ENCODE data around the gene EFS.

DNA sequence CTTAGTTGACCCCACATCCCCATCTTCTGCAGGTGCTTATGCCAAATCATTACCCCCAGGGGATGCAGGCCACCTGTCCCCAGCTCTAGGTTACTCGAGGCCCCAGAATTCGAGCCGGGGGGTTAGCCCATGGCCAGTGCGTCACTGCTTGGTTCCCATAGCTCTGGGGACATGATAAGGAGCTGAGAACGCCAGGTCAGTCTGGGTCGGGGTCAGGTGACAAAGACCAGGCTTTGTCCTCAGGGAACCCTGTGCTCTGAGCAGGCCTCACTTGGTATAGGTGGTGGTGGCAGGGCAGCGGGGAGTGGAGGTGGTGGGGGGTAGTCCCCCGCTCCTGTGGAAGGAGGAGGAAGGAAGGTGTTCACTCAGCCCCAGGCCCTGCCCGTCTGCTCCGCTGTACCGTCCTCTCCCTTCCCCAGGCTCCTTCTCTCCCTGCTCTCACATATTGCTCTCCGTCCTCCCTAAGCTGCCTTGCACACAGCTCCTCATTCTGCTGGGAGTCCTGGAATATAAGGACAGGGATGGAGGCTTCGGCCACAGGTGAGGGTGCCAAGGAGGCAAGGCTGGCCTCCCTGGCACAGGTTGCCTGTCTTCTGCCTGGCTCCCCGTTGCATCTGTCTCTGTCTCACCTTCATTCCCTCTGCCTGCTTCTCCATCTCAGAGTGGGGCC lies 45.1 kb upstream of the EFS start:
- TF ChIP-seq YY1 (IDR thresholded peaks at IDR 0.05; ENCODE audit: low read depth, low read length), result no peak
- TF ChIP-seq, protein P1, sequence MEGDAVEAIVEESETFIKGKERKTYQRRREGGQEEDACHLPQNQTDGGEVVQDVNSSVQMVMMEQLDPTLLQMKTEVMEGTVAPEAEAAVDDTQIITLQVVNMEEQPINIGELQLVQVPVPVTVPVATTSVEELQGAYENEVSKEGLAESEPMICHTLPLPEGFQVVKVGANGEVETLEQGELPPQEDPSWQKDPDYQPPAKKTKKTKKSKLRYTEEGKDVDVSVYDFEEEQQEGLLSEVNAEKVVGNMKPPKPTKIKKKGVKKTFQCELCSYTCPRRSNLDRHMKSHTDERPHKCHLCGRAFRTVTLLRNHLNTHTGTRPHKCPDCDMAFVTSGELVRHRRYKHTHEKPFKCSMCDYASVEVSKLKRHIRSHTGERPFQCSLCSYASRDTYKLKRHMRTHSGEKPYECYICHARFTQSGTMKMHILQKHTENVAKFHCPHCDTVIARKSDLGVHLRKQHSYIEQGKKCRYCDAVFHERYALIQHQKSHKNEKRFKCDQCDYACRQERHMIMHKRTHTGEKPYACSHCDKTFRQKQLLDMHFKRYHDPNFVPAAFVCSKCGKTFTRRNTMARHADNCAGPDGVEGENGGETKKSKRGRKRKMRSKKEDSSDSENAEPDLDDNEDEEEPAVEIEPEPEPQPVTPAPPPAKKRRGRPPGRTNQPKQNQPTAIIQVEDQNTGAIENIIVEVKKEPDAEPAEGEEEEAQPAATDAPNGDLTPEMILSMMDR (IDR thresholded peaks at IDR 0.05 in 2 of 3, conservative IDR thresholded peaks at IDR 0.05 in 1 of 3; ENCODE audit: control insufficient read depth in 2 of 3, extremely low read depth in 1 of 3, insufficient read depth in 1 of 3, low read depth in 3 of 3, low read length in 3 of 3), result no peak
